NCI-H2227 (cell line): ENCODE data around the gene TRMT61A.

ENCODE experiments used
- DNase-seq: peaks from one replicate; lab custom pipeline; 2025; ENCODE audit not compliant: unreplicated experiment; lab: John Stamatoyannopoulos, UW

Gene TRMT61A

DNA sequence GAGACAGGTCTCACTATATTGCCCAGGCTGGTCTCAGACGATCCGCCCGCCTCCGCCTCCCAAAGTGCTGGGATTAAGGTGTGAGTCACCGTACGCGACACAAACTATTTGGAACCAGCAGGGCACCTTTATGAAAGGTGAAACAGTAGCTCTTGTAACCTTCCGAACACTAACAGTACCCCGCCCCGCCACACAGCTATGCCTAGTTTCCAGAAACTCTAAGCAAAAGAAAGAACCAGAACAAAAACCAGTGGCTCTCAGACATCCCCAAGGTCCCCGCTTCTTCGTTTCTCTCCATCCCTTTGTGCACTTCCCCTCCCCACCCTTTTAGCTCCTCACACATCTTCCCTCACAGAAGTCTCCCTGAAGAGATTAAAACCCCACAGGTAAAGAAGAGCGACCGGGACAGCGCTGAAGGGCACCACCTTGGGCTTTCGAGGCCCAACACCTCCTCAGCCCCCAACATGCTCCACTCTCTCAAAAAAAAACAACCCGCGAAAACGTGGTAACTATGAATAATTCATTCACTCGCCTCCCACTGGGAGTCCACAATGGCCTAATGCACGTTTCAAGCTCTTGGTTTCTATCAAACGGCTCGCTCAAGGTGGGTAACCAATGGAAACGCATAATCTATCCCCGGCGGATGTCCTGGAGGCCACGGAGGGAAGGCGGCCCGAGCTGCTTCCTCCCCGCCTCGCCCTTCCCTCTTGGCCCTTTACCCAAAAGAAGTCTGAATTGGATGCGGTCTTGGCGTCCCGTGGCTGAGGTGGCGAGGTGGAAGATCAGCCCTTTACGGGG lies 32.6 kb downstream of the TRMT61A start:
- peak; percentile 68 for DNase-seq

GRCh38 chr14:103562179-103562428 lies 33.1 kb downstream of the TRMT61A start:
- DNase-seq = no peak

GRCh38 chr14:103562429-103563225 lies 33.6 kb downstream of the TRMT61A start, which contains the start of the genes BAG5 and COA8:
Gene BAG5 (minus strand): TSS chr14:103562657. CDS start chr14:103561164, 1,493 bp downstream.
Gene COA8 (plus strand): TSS chr14:103562960. CDS start chr14:103563002, 42 bp downstream.
- peak; percentile 95 for DNase-seq

- DNase-seq = no peak
Observed at GRCh38 chr14:103563226-103563620, 34.2 kb downstream of the TRMT61A start.

- DNase-seq = no peak
Observed at GRCh38 chr14:103563844-103564505, 35.0 kb downstream of the TRMT61A start.

DNA sequence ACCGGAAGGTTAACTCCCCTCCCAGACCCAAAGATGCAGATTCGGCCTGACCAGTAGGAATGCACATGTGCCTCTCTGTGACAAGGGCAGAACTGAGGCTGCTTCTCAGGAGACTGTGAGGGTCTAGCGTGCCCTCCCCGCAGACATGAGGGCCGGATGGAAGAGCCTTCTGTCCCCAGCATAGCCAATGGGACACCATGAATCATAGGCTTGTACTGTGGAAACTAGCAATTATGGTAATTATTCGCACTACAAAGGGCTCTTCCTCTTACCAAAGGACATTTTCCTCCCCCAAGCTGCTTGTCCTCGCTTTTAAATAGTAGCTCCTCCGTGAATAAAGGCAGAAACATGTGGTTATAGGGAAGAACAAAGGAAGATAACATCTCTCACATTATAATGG lies 40.0 kb downstream of the TRMT61A start:
- peak; percentile 94 for DNase-seq

GRCh38 chr14:103569408-103569807 lies 40.4 kb downstream of the TRMT61A start:
- DNase-seq = no peak

- no peak for DNase-seq
Observed at GRCh38 chr14:103574104-103574503, 45.1 kb downstream of the TRMT61A start.

GRCh38 chr14:103574707-103575285 lies 45.8 kb downstream of the TRMT61A start:
- no peak for DNase-seq

DNA sequence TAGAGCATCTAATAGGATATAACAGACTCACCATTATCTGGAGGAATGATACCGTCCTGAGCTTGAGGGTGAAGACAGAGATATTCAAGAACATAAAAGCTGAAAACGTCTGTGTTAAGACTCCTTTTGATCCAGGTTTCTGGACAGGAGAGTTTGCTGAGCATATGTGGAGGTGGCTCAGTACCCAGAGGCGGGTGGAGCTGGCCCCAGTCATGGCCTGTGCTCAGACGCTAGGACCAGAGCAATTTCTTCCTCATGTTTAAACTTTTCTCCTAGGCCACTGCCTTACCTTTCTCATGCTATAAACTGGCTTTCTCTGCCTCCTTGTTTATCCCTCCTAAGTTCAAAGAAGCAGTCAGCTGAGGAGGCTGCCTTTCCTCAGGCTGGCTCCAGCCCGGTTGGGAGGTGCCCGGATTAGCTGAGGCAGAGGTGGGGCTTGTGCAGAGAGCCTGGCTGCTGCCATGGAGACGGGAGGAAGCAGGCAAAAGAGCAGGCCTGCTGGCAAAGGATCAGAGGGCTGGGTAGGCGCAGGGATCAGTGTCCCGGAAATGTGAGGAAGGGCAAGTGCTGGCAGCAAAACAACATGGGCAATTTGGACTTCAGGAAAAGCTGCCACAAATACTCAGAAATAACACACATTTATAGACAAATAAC lies 47.5 kb downstream of the TRMT61A start:
- DNase-seq = peak; percentile 85

- no peak for DNase-seq
Observed at GRCh38 chr14:103578401-103579075, 49.5 kb downstream of the TRMT61A start.

- no peak for DNase-seq
Observed at GRCh38 chr14:103581206-103581605, 52.2 kb downstream of the TRMT61A start.

DNA sequence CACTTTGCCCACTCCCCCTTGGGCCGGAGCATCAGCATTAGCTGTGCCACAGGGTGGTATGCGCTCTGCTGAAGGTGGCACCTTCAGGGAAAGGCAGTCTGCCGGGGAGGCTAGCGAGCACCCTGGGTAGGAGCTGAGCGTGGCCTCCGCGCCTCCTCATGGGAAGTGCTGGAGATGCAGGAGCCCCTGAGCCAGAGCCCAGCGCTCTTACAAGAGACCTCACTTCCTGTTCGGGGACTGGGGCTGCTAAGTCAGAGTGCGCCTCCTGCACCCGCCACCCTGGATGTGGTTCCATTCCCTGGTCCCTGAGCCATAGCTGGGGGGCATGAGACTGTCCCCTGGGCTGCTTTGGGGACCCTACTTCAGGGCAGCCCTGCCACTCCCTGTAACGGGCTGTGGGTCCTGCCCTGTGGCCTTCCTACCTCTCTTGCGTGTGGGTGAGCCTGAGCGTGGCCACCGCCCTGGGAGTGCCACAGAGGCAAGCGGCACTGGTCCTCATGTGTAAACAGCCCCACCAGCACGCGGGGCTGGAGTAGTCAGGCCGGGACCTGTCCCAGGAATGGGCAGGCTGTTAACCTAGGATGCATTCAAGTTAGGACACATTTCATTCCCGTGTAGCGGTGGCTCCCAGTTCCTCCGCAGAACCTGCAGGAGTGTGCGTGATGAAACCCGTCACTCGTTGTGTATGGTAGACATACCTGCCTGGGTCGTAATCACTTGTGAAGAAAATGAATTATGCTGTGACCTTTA lies 53.1 kb downstream of the TRMT61A start:
- no peak for DNase-seq

DNA sequence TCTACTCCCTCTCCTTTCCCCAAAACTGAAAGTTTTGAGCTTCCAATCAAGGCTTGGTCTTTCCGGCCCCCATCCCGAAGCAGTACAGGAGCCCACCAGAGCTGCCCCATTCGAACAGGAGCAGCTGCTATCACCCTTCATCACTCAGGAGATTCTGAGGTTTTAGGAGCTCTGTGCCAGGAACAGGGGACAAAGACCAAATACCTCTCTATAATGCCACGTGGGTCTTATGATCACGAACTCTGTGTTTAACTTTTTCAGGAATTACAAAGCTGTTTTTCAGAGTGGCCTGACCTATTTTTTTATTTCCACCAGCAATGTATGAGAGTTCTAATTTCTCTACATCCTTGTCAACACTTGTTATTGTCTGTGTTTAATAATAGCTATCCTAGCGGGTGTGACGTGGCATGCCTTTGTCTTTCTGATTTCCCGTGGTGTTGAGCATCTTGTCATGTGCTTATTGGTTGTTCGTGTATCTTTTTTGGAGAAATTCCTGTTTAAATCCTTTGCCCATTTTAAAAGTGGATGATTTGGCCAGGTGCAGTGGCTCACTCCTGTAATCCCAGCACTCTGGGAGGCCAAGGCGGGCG lies 55.4 kb downstream of the TRMT61A start:
- no peak for DNase-seq
